Liver (tissue), 9 donors: ENCODE data around the gene SEC24C. TPM values are rescaled to one million over a fixed set of nuclear protein-coding genes. Genes with fewer than 3 reads are reported as not detected.

ENCODE experiments used
- DNase-seq: peaks from one replicate; pipeline ENCODE4 v3.0.0-alpha.2; 2017; ENCODE audit warnings: low spot score
- H3K27ac ChIP-seq, 2 donors: one replicate each; pipeline ENCODE4 v1.7.0; 2013; ENCODE audit warnings: inconsistent platforms in 2 of 2, low read length in 2 of 2, control low read depth in 1 of 2, low read depth in 1 of 2, mild to moderate bottlenecking in 1 of 2
- H3K27me3 ChIP-seq, 4 donors: one replicate each; pipeline versions ENCODE4 v1.6.1 to v1.7.0; 2013; ENCODE audit warnings: low read length in 3 of 4, inconsistent platforms in 1 of 4, mild to moderate bottlenecking in 1 of 4, moderate library complexity in 1 of 4; ENCODE audit not compliant: control insufficient read depth in 4 of 4, insufficient read depth in 4 of 4
- H3K36me3 ChIP-seq, 4 donors: one replicate each; pipeline versions ENCODE4 v1.6.1 to v1.7.0; 2013; ENCODE audit warnings: low read length in 3 of 4, mild to moderate bottlenecking in 3 of 4, low read depth in 1 of 4, moderate library complexity in 1 of 4; ENCODE audit not compliant: control insufficient read depth in 4 of 4, insufficient read depth in 3 of 4
- H3K4me1 ChIP-seq, 4 donors: one replicate each; pipeline versions ENCODE4 v1.6.1 to v1.7.0; 2013; ENCODE audit warnings: low read length in 3 of 4, mild to moderate bottlenecking in 3 of 4, moderate library complexity in 1 of 4; ENCODE audit not compliant: control insufficient read depth in 4 of 4, insufficient read depth in 4 of 4
- H3K4me3 ChIP-seq, 3 donors: one replicate each; pipeline versions ENCODE4 v1.6.1 to v1.7.0; 2013; ENCODE audit warnings: low read length in 3 of 3, control low read depth in 1 of 3, low read depth in 1 of 3, mild to moderate bottlenecking in 1 of 3
- H3K9ac ChIP-seq, 2 donors: one replicate each; pipeline ENCODE4 v1.7.0; 2013; ENCODE audit warnings: low read length in 2 of 2, mild to moderate bottlenecking in 2 of 2, moderate library complexity in 2 of 2, control low read depth in 1 of 2, low read depth in 1 of 2
- H3K9me3 ChIP-seq, 4 donors: one replicate each; pipeline versions ENCODE4 v1.6.1 to v1.7.0; 2013; ENCODE audit warnings: low read length in 3 of 4; ENCODE audit not compliant: control insufficient read depth in 4 of 4
- EGR1 ChIP-seq, 2 donors: IDR thresholded peaks; 2 replicates each; pipeline ENCODE4 v1.6.1; 2016 to 2018; ENCODE audit warnings: antibody characterized with exemption in 2 of 2, low read depth in 2 of 2
- FOXA1 ChIP-seq: IDR thresholded peaks from 2 replicates; pipeline ENCODE4 v1.6.1; 2016; ENCODE audit warnings: antibody characterized with exemption
- FOXA2 ChIP-seq: IDR thresholded peaks from 2 replicates; pipeline ENCODE4 v1.6.1; 2016; ENCODE audit warnings: antibody characterized with exemption
- GABPA ChIP-seq, 2 donors: IDR thresholded peaks in 1 of 2; conservative IDR thresholded peaks in 1 of 2; 2 replicates each; pipeline ENCODE4 v1.6.1; 2016; ENCODE audit warnings: antibody characterized with exemption in 2 of 2, mild to moderate bottlenecking in 1 of 2, moderate library complexity in 1 of 2
- HNF4A ChIP-seq, 2 donors: conservative IDR thresholded peaks; 2 replicates each; pipeline ENCODE4 v1.6.1; 2016; ENCODE audit warnings: antibody characterized with exemption in 2 of 2, mild to moderate bottlenecking in 2 of 2
- HNF4G ChIP-seq: IDR thresholded peaks from 2 replicates; pipeline ENCODE4 v1.6.1; 2016; ENCODE audit warnings: antibody characterized with exemption
- JUND ChIP-seq, 2 donors: IDR thresholded peaks; 2 replicates each; pipeline ENCODE4 v1.6.1; 2016; ENCODE audit warnings: antibody characterized with exemption in 2 of 2
- NR2F2 ChIP-seq: IDR thresholded peaks from 2 replicates; pipeline ENCODE4 v1.6.1; 2016; ENCODE audit warnings: antibody characterized with exemption
- RAD21 ChIP-seq, 2 donors: IDR thresholded peaks; 2 replicates each; pipeline ENCODE4 v1.6.1; 2016; ENCODE audit warnings: antibody characterized with exemption in 2 of 2, mild to moderate bottlenecking in 2 of 2
- RXRA ChIP-seq, 2 donors: IDR thresholded peaks; 2 replicates each; pipeline ENCODE4 v1.6.1; 2017 to 2018; ENCODE audit warnings: antibody characterized with exemption in 2 of 2, mild to moderate bottlenecking in 1 of 2
- SP1 ChIP-seq: IDR thresholded peaks from 2 replicates; pipeline ENCODE4 v1.6.1; 2018; ENCODE audit warnings: antibody characterized with exemption, mild to moderate bottlenecking
- TAF1 ChIP-seq: conservative IDR thresholded peaks from 2 replicates; pipeline ENCODE4 v1.6.1; 2016; ENCODE audit warnings: antibody characterized with exemption, mild to moderate bottlenecking
- YY1 ChIP-seq: IDR thresholded peaks from 2 replicates; pipeline ENCODE4 v1.6.1; 2016; ENCODE audit warnings: antibody characterized with exemption, mild to moderate bottlenecking
- WGBS: extraction: QIAGEN DNeasy Blood & Tissue Kit; methylation state at CpG from one replicate; pipeline ENCODE4 v1.1.7; 2013; 5-methylcytosine and 5-hydroxymethylcytosine counted together
- polyA plus RNA-seq, 2 donors: library from polyadenylated mRNA; stranded (reverse) in 1 of 2; unstranded in 1 of 2; fragments of 200-250 nt in 1 of 2; fragments of >200 nt in 1 of 2; fragmentation: Nextera tagmentation in 1 of 2; extraction: Ambion mirVana in 1 of 2; gene quantifications; one replicate each; pipeline versions ENCODE4 v1.2.1 to v1.2.3, GENCODE V29; 2013 to 2015
- total RNA-seq, 2 donors: library from RNA; depleted of rRNA; stranded (reverse); fragments of >200 nt; gene quantifications; one replicate each; pipeline ENCODE4 v1.2.3, GENCODE V29; 2014
- TF ChIP-seq, protein P1 (sequence below): IDR thresholded peaks from 2 replicates; pipeline ENCODE4 v1.6.1; 2016; ENCODE audit warnings: antibody characterized with exemption, mild to moderate bottlenecking
- TF ChIP-seq, protein P2 (sequence below): fragments of 150-350 bp; IDR thresholded peaks from 2 replicates; pipeline ENCODE4 v1.5.1; 2017; ENCODE audit warnings: improper control_type of control experiment, low read depth, low read length; ENCODE audit not compliant: missing input control
- TF ChIP-seq, protein P3 (sequence below): IDR thresholded peaks from 2 replicates; pipeline ENCODE4 v1.6.1; 2016; ENCODE audit warnings: antibody characterized with exemption
- TF ChIP-seq, protein P4 (sequence below): IDR thresholded peaks from 2 replicates; pipeline ENCODE4 v1.6.1; 2016; ENCODE audit warnings: antibody characterized with exemption
- donor health status: healthy.
- donor health status: healthy.
- donor health status: healthy.
- donor health status: healthy.
- donor health status: healthy.

The SEC24C gene
- total and polyA plus RNA-seq, 4 donors = 15.0 to 48.1 (median 40.9) TPM

DNA sequence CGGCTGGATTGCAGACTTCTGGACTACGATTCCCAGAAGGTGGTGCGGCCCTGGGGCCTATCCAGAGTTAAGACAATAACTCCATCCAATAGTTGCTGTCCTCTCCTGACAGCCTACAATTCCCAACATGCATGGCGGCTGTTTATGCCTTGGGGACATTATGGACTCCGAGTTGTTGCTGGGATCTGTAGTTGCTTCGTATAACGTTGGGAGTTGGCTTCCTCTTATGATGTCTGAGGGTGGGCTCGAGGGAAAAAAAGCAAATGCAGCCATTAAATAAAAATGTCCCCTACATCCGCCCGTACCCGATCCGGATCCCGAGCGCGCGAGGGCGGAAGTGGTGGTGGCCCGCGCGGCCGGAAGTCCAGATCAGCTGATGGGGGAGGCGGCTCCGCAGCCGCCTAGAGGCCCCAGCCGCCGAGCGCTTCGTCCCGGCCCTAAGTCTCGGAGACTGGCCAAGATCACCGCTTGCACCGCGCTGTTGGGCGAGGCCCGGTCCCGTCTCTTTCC, 41.1 kb downstream of the SEC24C start, which contains the start of gene ZSWIM8 (continued):
- TF ChIP-seq HNF4A (conservative IDR thresholded peaks at IDR 0.05) = peak; percentile 27 to 35
- TF ChIP-seq NR2F2 = peak; percentile 43
- TF ChIP-seq SP1 = peak; percentile 70
- peak; percentile 98 for TF ChIP-seq YY1

DNA sequence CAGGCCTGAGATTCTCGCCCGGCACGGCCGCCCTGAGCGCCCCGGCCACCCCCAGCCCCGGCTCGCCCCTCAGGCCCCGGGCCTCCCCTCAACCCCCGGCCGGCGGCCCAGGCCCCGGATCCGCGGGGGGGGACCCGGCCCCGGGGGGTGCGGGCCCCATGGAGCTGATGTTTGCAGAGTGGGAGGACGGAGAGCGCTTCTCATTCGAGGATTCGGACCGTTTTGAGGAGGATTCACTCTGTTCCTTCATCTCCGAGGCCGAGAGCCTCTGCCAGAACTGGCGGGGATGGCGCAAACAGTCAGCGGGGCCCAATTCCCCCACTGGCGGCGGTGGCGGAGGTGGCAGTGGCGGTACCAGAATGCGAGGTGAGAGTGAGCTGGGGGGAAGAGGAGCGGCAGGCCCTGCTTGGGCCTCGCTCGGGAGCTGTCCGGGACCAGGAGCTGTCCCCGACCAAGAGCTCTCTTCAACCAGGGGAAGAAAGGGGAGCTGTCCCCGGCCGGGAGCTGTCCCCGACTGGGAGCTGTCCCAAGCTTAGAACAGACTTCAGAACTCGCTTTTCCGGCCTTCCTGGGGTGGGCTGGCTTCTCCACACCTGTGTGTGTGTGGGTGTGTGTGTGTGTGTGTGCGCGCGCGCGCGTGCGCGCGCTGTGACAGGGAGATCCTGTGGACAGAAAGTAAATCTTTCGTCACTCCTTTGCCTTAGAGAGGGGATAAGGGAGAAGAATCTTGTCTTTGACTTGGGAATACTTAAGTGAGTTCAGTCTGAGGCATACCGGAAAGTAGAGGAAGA, 41.7 kb downstream of the SEC24C start:
- Histone ChIP-seq H3K4me3 (peak overlapping the region; percentile 84 to 89 (median 88)), H3K9ac (peak overlapping the region; percentile 88 to 89), H3K27ac (peak overlapping the region; percentile 86 to 97), H3K4me1 (peaks cover 3 to 41% (median 36%) of the 10 kb centered on the region in 4 donors), H3K27me3 (no peaks in the 10 kb centered on the region), H3K36me3 (peaks cover 14 to 22% (median 19%) of the 10 kb centered on the region in 4 donors), H3K9me3 (no peaks in the 10 kb centered on the region)
- TF ChIP-seq EGR1 (IDR thresholded peaks at IDR 0.05; ENCODE audit: low read depth in 2 of 2) (no peak), JUND (IDR thresholded peaks at IDR 0.05) (no peak)
- TF ChIP-seq, protein P1, sequence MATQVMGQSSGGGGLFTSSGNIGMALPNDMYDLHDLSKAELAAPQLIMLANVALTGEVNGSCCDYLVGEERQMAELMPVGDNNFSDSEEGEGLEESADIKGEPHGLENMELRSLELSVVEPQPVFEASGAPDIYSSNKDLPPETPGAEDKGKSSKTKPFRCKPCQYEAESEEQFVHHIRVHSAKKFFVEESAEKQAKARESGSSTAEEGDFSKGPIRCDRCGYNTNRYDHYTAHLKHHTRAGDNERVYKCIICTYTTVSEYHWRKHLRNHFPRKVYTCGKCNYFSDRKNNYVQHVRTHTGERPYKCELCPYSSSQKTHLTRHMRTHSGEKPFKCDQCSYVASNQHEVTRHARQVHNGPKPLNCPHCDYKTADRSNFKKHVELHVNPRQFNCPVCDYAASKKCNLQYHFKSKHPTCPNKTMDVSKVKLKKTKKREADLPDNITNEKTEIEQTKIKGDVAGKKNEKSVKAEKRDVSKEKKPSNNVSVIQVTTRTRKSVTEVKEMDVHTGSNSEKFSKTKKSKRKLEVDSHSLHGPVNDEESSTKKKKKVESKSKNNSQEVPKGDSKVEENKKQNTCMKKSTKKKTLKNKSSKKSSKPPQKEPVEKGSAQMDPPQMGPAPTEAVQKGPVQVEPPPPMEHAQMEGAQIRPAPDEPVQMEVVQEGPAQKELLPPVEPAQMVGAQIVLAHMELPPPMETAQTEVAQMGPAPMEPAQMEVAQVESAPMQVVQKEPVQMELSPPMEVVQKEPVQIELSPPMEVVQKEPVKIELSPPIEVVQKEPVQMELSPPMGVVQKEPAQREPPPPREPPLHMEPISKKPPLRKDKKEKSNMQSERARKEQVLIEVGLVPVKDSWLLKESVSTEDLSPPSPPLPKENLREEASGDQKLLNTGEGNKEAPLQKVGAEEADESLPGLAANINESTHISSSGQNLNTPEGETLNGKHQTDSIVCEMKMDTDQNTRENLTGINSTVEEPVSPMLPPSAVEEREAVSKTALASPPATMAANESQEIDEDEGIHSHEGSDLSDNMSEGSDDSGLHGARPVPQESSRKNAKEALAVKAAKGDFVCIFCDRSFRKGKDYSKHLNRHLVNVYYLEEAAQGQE = peak; percentile 77
- under 1% methylated on average over 54 of the region's 54 CpGs for WGBS
- DNase-seq = peak; percentile 61

DNA sequence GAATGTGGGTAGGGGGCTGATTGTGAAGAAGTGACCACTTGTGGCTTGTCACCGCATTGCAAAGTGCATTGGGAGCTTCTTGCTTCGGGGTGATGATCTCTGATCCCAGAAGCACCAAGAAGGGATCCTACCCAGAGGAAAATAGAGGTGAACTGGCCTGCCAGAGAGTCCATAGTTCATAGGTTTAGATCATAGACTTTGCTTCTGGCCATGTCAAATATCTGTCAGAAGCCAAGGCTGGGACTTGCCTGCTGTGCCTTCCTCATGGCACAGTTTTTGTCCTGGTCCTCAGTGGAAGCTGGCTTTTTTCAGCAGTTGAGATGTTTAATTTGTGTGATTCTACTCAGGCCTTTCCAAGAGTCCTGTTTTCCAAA, 42.3 kb downstream of the SEC24C start:
- Histone ChIP-seq H3K9ac (peak overlapping the region; percentile 88 to 89), H3K36me3 (peaks cover 19 to 28% (median 25%) of the 10 kb centered on the region in 4 donors), H3K27ac (peak overlapping the region; percentile 86 to 97), H3K9me3 (no peaks in the 10 kb centered on the region), H3K4me3 (peak overlapping the region; percentile 84 to 89 (median 88)), H3K4me1 (peaks cover 3 to 35% (median 32%) of the 10 kb centered on the region in 4 donors), H3K27me3 (no peaks in the 10 kb centered on the region)
- no peak for DNase-seq
- 2% methylated on average over 2 of the region's 2 CpGs for WGBS
- TF ChIP-seq EGR1 (IDR thresholded peaks at IDR 0.05; ENCODE audit: low read depth in 2 of 2) (no peak), HNF4A (conservative IDR thresholded peaks at IDR 0.05) (peak; percentile 93 to 96), TAF1 (no peak), SP1 (peak; percentile 42), FOXA1 (no peak), NR2F2 (no peak), FOXA2 (no peak), HNF4G (peak; percentile 82), YY1 (no peak), RAD21 (IDR thresholded peaks at IDR 0.05) (peak in 1 of 2 donors; percentile 3), RXRA (IDR thresholded peaks at IDR 0.05) (peak; percentile 55 to 58), GABPA (IDR thresholded peaks at IDR 0.05 in 1 of 2, conservative IDR thresholded peaks at IDR 0.05 in 1 of 2) (no peak), JUND (IDR thresholded peaks at IDR 0.05) (peak in 1 of 2 donors; percentile 41)
- TF ChIP-seq, protein P2, sequence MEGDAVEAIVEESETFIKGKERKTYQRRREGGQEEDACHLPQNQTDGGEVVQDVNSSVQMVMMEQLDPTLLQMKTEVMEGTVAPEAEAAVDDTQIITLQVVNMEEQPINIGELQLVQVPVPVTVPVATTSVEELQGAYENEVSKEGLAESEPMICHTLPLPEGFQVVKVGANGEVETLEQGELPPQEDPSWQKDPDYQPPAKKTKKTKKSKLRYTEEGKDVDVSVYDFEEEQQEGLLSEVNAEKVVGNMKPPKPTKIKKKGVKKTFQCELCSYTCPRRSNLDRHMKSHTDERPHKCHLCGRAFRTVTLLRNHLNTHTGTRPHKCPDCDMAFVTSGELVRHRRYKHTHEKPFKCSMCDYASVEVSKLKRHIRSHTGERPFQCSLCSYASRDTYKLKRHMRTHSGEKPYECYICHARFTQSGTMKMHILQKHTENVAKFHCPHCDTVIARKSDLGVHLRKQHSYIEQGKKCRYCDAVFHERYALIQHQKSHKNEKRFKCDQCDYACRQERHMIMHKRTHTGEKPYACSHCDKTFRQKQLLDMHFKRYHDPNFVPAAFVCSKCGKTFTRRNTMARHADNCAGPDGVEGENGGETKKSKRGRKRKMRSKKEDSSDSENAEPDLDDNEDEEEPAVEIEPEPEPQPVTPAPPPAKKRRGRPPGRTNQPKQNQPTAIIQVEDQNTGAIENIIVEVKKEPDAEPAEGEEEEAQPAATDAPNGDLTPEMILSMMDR = peak; percentile 3
- TF ChIP-seq, protein P3, sequence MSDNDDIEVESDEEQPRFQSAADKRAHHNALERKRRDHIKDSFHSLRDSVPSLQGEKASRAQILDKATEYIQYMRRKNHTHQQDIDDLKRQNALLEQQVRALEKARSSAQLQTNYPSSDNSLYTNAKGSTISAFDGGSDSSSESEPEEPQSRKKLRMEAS = no peak
- TF ChIP-seq, protein P4, sequence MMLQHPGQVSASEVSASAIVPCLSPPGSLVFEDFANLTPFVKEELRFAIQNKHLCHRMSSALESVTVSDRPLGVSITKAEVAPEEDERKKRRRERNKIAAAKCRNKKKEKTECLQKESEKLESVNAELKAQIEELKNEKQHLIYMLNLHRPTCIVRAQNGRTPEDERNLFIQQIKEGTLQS = no peak
- TF ChIP-seq, protein P1 = no peak
